Heart left ventricle (tissue), 13 donors: ENCODE measurements around the gene PLEKHM3.

Source experiments
- POLR2A ChIP-seq, 2 donors: fragments of 450-650 bp; IDR thresholded peaks; one replicate each; pipeline ENCODE4 v1.6.1; 2017; ENCODE audit warnings: antibody characterized with exemption in 2 of 2, mild to moderate bottlenecking in 2 of 2, moderate library complexity in 2 of 2
- TF ChIP-seq, protein P1 (sequence below), 12 donors: fragments of 200-600 bp; sonication (generic) in 4 of 12; IDR thresholded peaks; one replicate each; pipeline versions ENCODE4 v1.5.0 to v1.8.0; 2018 to 2022; ENCODE audit warnings: antibody characterized with exemption in 12 of 12, mild to moderate bottlenecking in 5 of 12
- donor health status: ischemic (EF 13 %, LVEDD 7.1; RV severe dilation, severe dysfunction).
- donor health status: DM: no; HTN: yes; CAD: no.
- donor health status: DM: no; HTN: no; CAD: no.
- donor health status: ischemic (EF 25% LVEDD 6.9; RV normal size, moderate dysfunction).
- donor health status: ischemic (EF 25% LVEDD 5.7; RV mildly dilated, moderate dysfunction).
- donor health status: ischemic (EF 35%, LVEDD 5.7; RV mildly dilated, moderate dysfunction).
- donor health status: nonischemic (EF 11% LVEDD 7.7; RV severe dilation, severe dysfunction).
- donor health status: DM: yes; HTN: yes; CAD: no.
- donor health status: PGD.
- donor health status: ischemic (EF 29% LVEDD 5.4; RV normal size, mild dysfunction).
- donor health status: nonischemic (EF 23%, LVEDD 6.1; RV moderate dilation, normal function).

DNA sequence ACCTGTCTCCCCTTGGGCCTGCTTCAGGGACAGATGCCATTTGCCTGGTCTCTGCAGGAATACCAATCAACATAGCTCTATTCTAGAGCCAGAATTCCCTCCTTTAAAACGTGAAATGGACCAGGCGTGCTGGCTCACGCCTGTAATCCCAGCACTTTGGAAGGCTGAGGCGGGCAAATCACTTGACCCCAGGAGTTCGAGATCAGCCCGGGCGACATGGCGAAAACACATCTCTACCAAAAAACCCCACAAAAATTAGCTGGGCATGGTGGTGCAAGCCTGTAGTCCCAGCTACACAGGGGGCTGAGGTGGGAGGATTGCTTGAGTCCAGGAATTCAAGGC is 127.0 kb downstream of the PLEKHM3 start:
- no peak for TF ChIP-seq POLR2A (IDR thresholded peaks at IDR 0.05)
- TF ChIP-seq, protein P1, sequence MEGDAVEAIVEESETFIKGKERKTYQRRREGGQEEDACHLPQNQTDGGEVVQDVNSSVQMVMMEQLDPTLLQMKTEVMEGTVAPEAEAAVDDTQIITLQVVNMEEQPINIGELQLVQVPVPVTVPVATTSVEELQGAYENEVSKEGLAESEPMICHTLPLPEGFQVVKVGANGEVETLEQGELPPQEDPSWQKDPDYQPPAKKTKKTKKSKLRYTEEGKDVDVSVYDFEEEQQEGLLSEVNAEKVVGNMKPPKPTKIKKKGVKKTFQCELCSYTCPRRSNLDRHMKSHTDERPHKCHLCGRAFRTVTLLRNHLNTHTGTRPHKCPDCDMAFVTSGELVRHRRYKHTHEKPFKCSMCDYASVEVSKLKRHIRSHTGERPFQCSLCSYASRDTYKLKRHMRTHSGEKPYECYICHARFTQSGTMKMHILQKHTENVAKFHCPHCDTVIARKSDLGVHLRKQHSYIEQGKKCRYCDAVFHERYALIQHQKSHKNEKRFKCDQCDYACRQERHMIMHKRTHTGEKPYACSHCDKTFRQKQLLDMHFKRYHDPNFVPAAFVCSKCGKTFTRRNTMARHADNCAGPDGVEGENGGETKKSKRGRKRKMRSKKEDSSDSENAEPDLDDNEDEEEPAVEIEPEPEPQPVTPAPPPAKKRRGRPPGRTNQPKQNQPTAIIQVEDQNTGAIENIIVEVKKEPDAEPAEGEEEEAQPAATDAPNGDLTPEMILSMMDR (IDR thresholded peaks at IDR 0.05) = no peak
